Inflammatory macrophage treated with lipopolysaccharide for 4 hours (primary cell): Measurements from ENCODE around the gene EPB41L4A.

Experiments used
- DNase-seq: peaks from one replicate; pipeline ENCODE4 v3.0.0-alpha.2; 2020

Gene EPB41L4A

GRCh38 chr5:112201141-112201540 lies 217.9 kb downstream of the EPB41L4A start:
- no peak for DNase-seq

DNA sequence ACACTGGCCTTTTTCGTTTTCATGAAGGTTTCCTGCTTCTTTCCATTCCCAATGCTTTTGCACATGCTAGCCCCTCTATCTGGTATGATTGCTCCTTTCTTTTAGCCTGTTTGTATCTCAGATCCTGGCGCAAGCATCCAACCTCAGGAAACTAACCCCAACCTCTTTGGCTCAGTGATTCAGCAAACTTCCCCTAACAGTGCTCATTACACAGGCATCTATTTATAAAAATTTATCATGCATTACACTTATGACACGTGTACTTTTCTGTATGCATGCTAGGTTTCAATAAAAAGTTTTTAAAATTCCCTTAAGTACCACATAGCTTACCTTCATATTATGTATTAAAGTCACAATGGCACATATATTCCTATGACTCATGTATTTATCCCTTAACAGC lies 218.9 kb downstream of the EPB41L4A start:
- peak; percentile 55 for DNase-seq

- no peak for DNase-seq
Observed at GRCh38 chr5:112196584-112196983, 222.5 kb downstream of the EPB41L4A start.

DNA sequence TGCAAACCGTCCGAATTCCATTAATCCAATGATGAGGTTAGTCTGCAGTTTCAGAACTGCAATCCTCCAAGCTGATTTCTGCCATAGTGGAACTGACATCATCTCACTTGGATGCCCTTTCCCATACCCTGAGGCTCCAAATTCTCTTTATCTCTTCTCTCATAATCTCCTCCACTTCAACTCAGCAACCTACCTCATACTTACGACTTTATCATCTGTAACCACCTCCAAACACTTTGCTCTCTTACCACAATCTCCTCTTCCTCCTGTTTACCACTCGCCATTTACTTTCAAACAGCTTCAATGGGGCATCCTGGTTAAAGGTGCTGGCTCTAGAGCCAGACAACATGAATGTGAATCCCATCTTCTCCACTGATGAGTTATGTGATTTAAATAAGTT lies 223.2 kb downstream of the EPB41L4A start:
- DNase-seq, result no peak

DNA sequence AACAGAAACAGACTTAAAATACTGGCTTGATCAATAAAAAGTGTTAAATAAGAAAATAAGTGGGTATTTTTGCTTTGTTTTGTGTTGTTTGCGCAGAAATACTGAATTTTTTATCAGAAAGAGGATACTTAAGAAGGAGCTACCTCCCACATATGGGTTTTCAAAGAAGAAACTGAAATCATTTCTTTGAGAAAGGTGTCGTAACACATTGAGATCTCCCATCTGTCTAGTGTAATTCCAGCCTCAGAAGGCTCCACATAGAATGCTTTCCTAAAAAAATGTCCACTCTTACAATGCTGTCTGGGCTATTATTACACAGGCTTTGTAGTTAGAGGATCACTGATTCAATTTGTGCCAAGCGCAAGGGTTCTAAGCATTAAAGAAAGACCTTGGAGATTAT lies 226.2 kb downstream of the EPB41L4A start:
- DNase-seq, result peak; percentile 50

- DNase-seq, result no peak
Observed at GRCh38 chr5:112192072-112192471, 227.0 kb downstream of the EPB41L4A start.

GRCh38 chr5:112189391-112189790 lies 229.7 kb downstream of the EPB41L4A start:
- peak; percentile 86 for DNase-seq

DNA sequence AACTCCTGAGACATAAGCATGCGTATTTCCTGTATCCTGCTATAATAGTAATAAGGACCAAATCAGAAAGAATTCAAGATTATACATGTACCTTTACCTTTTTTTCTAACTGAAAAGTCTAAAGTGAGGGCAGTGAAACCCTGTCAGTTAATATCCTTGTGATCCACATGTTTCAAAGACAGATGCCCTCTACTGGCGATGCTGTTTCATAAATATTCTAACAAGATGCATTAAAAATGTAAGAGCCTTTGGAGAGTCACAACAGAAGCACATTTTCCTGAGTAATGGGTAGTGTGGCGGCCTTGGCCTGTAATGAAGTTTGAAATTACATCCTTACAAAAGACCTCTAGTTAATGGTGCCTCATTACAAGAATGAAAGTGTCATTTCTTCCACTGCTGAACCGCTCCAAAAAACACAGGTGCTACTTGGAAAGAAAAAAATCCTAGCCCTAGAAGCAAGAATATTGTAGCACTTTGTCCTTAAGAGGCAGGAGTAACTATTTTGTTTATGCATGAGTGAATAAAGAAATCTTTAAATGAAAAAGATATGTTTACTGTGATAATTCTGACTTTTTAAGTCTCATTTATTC lies 232.6 kb downstream of the EPB41L4A start:
- peak; percentile 61 for DNase-seq

DNA sequence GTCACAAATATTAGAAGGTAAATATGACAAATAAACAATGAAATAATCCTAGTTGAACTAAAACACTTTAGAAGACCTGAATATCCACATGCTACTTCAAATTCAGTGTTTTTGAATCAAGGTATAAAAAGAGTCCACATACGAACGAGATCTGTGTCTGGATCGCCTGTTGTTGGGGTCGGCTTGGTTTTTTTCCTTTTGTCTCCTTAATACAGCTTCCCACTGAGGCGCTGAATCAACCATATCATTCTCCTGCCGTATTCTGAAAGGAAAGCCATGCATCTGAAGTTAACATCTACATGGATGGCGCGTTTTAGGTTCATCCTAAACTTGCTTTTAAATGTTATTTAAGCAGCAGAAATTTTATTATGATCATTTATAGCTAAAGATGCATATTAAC lies 235.2 kb downstream of the EPB41L4A start:
- no peak for DNase-seq

DNA sequence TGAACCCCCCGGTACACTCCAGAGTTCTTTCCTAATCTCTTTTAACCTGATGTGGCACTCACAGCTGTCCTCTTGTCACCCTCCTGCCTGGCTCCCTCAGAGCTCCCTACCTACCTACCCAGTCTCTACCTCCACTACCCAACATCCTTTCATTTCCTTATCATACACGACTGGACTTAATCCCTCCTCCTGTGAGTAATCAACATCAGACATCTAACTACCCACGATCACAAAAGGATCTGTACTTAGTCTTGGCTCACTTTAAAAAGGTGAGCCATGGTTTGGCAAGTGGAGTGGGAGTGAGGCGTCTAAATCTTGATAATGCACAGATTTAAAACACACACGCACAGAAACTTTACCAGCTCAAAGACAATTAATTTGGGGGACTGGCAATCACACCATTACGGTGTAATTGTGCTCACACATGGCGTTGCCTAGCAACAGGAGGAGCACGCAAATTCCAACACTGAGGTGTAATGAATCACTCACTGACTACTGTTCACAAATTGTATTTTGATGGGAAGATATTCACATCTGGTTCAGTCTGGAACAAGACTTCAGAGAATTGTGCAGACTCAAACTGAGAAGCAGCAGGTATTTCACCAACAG lies 235.9 kb downstream of the EPB41L4A start:
- no peak for DNase-seq

DNA sequence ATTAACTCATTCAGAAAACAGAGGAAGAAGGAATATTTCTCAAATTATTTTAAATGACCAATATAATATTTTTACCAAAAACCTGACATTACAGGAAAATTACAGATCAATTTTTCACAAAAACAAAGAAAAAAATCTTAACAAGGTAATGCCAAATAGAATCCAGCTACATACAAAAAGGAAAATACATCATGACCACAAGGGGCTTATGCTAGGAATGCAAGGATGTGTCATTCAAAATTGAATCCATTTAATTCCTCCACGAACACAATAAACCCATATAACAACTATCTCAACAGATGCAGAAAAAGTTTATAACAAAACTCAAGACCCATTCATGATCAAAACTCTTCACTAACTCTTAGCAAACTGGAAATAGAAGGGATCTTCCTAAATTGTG lies 239.8 kb downstream of the EPB41L4A start:
- no peak for DNase-seq

GRCh38 chr5:112174959-112175594 lies 244.0 kb downstream of the EPB41L4A start:
- peak; percentile 58 for DNase-seq

- DNase-seq, result no peak
Observed at GRCh38 chr5:112165897-112166737, 253.0 kb downstream of the EPB41L4A start.

- no peak for DNase-seq
Observed at GRCh38 chr5:112165399-112165798, 253.7 kb downstream of the EPB41L4A start.

- DNase-seq, result no peak
Observed at GRCh38 chr5:112163435-112163834, 255.6 kb downstream of the EPB41L4A start.

- no peak for DNase-seq
Observed at GRCh38 chr5:112161392-112161748, 257.7 kb downstream of the EPB41L4A start.

DNA sequence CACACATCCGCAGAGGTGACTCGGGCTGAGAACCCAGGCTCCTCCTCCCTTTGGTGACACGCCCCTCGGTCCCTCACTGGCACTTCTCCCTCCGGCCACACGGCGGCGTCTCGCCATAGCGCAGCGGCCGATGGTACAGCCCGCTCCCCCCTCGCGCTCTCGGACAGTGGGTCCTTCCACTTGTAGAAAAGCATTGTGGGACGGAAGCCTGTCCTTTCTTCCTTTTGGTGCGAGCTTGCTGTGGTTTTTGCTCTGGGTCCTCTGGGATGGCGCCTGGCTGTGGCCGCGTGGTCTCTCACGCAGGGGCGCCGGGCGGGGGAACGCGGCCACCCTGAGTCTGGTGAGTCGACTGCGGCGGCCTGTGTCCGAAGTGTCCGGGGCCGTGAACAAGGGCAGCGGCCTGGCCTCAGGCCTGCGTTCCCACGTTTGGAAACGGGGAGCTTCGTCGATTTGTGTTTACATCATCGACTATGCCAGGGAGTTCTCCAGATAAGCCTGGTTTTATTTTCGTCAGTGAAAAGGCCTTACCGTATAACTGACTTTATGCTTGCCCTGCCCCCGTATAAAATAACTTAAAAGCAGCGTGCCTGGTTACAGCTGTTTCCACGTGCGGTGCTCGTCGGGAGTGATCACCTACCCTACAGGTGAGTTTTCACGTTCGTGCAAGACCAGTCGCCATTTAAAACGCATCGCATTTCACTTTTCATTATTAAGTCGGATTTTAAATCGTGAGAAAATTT lies 258.3 kb downstream of the EPB41L4A start:
- DNase-seq, result peak; percentile 87

DNA sequence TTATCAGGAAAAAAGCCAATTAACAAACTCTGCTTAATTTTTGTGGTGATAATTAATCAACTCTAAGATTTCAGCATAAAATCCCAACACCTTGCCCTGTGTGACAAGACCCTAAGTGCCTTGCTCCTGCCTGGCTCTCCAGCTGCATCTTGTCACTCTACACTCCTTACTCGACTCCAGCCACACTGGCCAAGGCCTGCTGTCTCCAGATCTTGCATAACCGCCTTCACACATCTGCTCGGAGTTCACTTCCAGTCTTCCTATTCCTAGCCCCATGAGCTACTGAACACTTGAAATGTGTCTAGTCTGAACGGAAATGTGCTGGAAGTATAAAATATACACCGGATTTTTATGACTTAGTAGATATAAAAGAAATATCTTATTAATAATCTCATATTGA lies 259.6 kb downstream of the EPB41L4A start:
- no peak for DNase-seq

DNA sequence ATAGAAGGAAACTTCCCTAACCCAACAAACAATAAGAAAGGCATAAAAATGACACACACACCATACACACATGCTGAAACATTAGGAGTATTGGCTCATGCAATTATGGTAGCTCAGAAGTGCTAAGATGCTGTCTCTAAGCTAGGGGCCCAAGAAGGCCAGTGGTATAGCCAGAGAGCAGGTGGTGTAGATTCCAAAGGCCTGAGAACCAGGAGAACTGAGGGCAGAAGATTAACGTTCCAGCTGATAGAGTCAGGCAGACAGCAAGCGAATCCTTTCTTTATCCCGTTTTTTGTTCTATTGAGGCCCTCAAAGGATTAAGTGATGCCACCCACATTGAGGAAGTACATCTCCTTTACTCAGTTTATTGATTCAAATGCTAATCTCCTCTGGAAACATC lies 262.9 kb downstream of the EPB41L4A start:
- no peak for DNase-seq

GRCh38 chr5:112154940-112155686 lies 264.0 kb downstream of the EPB41L4A start:
- peak; percentile 62 for DNase-seq

- DNase-seq, result no peak
Observed at GRCh38 chr5:112149727-112150126, 269.4 kb downstream of the EPB41L4A start.
